ENCODE results near the gene BCAM. TPM values are rescaled to one million over a fixed set of nuclear protein-coding genes. Genes with fewer than 3 reads are reported as not detected.

Gene BCAM

GRCh38 chr19:44863990-44864389 lies 55.1 kb downstream of the BCAM start:
- H3K9me3 ChIP-seq (replicated peaks; ENCODE audit: low read length), result no peaks in the 10 kb centered on the region
- no peak overlapping the region for H3K4me2 ChIP-seq (ENCODE audit: low read length)
- H3K36me3 ChIP-seq (ENCODE audit: insufficient read depth, low read length), result peaks cover 34% of the 10 kb centered on the region
- H3K4me1 ChIP-seq (ENCODE audit: control insufficient read depth, insufficient read depth, low read length), result no peaks in the 10 kb centered on the region
- H3K4me3 ChIP-seq (ENCODE audit: low read length), result no peak overlapping the region
- H3K27me3 ChIP-seq (ENCODE audit: control insufficient read depth, insufficient read depth, low read length), result no peaks in the 10 kb centered on the region
- H3K9ac ChIP-seq (ENCODE audit: low read depth, low read length), result no peak overlapping the region

- Histone ChIP-seq H3K4me3 (ENCODE audit: low read length) (no peak overlapping the region), H3K27me3 (ENCODE audit: control insufficient read depth, insufficient read depth, low read length) (no peaks in the 10 kb centered on the region), H3K36me3 (ENCODE audit: insufficient read depth, low read length) (peaks cover 29% of the 10 kb centered on the region), H3K9me3 (replicated peaks; ENCODE audit: low read length) (no peaks in the 10 kb centered on the region), H3K9ac (ENCODE audit: low read depth, low read length) (no peak overlapping the region), H3K4me2 (ENCODE audit: low read length) (no peak overlapping the region), H3K4me1 (ENCODE audit: control insufficient read depth, insufficient read depth, low read length) (peaks cover 8% of the 10 kb centered on the region)
These were observed 56.4 kb downstream of the BCAM start for GRCh38 chr19:44865196-44865767.

GRCh38 chr19:44866664-44867063 lies 57.8 kb downstream of the BCAM start:
- Histone ChIP-seq H3K36me3 (ENCODE audit: insufficient read depth, low read length) (peaks cover 22% of the 10 kb centered on the region), H3K9me3 (replicated peaks; ENCODE audit: low read length) (no peaks in the 10 kb centered on the region)

DNA sequence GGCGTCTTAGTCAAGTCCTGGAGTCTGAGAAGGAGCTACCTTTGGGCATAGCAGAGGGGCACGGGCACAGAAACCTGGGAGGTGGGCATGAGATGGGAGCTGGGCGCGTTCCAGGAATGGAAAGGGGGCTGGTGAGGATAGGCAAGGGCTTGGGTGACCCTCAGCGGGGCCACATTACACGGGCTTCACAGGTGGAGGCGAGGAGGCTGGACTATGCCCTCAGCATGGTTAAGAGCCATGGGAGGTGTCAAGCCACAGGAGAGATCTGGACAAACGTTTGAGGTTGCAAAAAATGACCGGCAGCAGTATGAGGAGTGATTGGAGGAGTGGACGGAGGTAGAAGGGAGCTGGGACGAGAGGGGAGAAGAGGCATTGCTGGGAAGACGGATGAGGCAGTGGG lies 58.7 kb downstream of the BCAM start:
- Histone ChIP-seq H3K9ac (ENCODE audit: low read depth, low read length) (no peak overlapping the region), H3K9me3 (replicated peaks; ENCODE audit: low read length) (no peaks in the 10 kb centered on the region), H3K27me3 (ENCODE audit: control insufficient read depth, insufficient read depth, low read length) (no peaks in the 10 kb centered on the region), H3K4me1 (ENCODE audit: control insufficient read depth, insufficient read depth, low read length) (peaks cover 10% of the 10 kb centered on the region), H3K4me2 (ENCODE audit: low read length) (no peak overlapping the region), H3K36me3 (ENCODE audit: insufficient read depth, low read length) (peaks cover 30% of the 10 kb centered on the region), H3K4me3 (ENCODE audit: low read length) (no peak overlapping the region)

More at GRCh38 chr19:44866664-44867063, 57.8 kb downstream of the BCAM start:
- no peaks in the 10 kb centered on the region for H3K27me3 ChIP-seq (ENCODE audit: control insufficient read depth, insufficient read depth, low read length)
- no peak overlapping the region for H3K4me2 ChIP-seq (ENCODE audit: low read length)
- H3K9ac ChIP-seq (ENCODE audit: low read depth, low read length), result no peak overlapping the region
- H3K4me3 ChIP-seq (ENCODE audit: low read length), result no peak overlapping the region
- peaks cover 10% of the 10 kb centered on the region for H3K4me1 ChIP-seq (ENCODE audit: control insufficient read depth, insufficient read depth, low read length)

DNA sequence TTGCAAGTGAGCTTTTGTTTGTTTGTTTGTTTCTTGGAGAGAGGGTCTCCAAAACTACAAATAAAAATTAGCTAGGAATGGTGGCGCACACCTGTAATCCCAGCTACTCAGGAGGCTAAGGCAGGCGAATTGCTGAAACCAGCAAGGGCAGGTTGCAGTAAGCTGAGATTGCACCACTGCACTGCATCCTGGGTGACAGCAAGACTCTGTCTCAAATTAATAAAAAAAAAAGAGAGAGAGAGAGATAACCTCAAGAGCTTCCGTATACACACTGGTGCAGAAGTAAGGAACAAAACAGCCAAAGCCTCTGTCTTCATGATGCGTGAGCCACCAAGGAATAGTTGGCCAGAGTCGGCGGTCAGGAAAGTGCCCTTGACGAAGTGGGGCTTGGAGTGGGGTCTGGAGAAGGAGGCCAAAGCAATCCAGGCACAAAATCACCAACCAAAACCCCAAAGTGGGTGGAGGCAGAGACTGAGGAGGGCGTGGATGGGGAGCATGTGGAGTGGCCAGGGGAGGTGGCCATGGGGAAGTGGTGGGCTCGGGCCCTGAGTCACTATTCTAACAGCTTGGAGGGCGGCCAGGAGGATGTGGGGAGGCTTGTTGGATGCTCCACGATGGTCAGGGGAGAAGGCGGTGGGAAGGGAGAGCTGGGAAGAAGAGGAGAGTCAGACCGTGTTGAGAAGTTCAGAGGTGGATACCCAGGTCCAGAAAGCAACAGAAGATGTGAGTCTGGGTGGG lies 61.0 kb downstream of the BCAM start:
- H3K4me2 ChIP-seq (ENCODE audit: low read length), result no peak overlapping the region
- no peak overlapping the region for H3K4me3 ChIP-seq (ENCODE audit: low read length)
- H3K27me3 ChIP-seq (ENCODE audit: control insufficient read depth, insufficient read depth, low read length), result no peaks in the 10 kb centered on the region
- H3K9me3 ChIP-seq (replicated peaks; ENCODE audit: low read length), result no peaks in the 10 kb centered on the region
- H3K4me1 ChIP-seq (ENCODE audit: control insufficient read depth, insufficient read depth, low read length), result peaks cover 10% of the 10 kb centered on the region
- peaks cover 47% of the 10 kb centered on the region for H3K36me3 ChIP-seq (ENCODE audit: insufficient read depth, low read length)
- no peak overlapping the region for H3K9ac ChIP-seq (ENCODE audit: low read depth, low read length)

Small RNA genes lying within 50 kb of the gene (small RNA-seq; reads per million reads assigned to genes)
- gene RF00156, result not detected

Measured in skeletal muscle satellite cell (primary cell).